SK-N-DZ (cell line): ENCODE measurements around the gene SOCS3.

Source experiments
- DNase-seq: peaks from one replicate; pipeline ENCODE4 v3.0.0-alpha.2; 2015; ENCODE audit warnings: low spot score

SOCS3 gene

DNA sequence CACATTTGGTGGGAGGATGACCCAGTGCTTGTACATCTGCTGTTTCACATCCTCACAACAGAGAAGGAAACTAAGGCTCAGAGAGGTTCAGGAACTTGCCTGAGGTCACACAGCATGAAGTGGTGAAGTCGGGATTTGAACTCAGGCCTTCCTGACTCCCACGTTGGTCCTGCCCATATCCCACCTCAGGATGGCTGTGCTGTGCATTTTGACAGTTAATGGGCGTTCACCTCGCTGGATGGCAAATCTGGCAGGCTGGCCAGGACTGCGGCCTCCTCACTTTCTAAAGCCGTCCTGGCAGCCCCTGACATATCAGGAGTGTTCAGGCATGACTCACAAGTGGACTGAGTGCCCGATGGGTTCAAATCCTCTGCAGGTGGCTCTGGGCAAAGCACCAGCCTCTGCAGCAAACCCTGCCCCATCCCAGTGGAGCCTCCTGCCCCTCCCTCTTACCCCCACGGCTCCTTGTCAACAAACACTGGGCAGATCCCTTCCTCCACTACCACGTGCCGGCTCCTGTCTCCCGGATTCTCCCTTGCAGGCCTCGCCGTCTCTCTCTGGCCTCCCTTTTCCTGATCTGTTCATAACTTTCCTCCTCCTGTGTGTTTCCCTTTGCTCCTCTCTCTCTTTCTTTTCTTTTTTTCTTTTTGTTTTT is 29.2 kb downstream of the SOCS3 start:
- no peak for DNase-seq

DNA sequence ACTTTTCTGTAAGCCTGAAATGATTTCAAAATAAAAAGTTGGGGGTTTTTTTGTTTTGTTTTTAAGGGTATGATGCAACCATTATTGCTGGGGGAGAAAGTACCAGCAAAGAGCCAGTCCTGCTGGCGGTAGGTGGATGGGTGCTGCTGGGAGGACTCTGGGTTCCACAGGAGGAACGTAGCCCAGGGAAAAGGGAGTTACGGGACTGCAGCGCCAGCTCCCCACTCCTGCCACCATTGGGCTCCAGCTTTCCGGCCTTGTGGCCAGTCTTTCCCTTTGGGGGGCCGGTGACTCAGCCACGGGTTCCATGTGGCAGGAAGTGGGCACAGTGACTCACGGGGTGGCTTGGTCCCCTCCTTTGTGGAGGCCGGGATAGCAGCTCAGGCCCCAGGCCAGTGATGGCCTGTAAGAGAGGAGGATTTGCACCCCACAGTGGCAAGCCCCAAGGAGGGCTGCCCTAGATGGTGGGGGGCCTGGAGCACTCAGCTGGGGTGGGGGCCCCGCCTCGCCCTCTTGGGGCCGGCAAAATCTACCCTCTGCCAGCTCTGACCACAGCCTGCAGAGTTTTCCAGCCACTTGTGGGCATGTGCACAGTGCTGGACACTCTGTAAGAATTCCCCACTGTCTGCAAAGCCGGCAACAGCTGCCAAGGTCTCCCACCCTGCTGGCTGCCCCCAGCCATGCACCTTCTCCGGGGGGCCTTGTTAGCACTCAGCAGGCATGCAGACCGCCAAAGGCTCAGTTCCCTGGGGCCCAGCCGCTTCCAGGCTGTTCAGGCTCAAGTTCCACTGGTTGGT is 30.4 kb downstream of the SOCS3 start:
- DNase-seq, result no peak

- DNase-seq, result no peak
Observed at GRCh38 chr17:78327880-78328279, 32.0 kb downstream of the SOCS3 start.

GRCh38 chr17:78325076-78325687 is 34.7 kb downstream of the SOCS3 start:
- no peak for DNase-seq

- DNase-seq, result no peak
Observed at GRCh38 chr17:78324391-78325075, 35.3 kb downstream of the SOCS3 start.

GRCh38 chr17:78323826-78324390 is 36.0 kb downstream of the SOCS3 start:
- DNase-seq, result no peak

- DNase-seq, result no peak
Observed at GRCh38 chr17:78322858-78323455, 36.9 kb downstream of the SOCS3 start.

- DNase-seq, result no peak
Observed at GRCh38 chr17:78322327-78322857, 37.5 kb downstream of the SOCS3 start.

DNA sequence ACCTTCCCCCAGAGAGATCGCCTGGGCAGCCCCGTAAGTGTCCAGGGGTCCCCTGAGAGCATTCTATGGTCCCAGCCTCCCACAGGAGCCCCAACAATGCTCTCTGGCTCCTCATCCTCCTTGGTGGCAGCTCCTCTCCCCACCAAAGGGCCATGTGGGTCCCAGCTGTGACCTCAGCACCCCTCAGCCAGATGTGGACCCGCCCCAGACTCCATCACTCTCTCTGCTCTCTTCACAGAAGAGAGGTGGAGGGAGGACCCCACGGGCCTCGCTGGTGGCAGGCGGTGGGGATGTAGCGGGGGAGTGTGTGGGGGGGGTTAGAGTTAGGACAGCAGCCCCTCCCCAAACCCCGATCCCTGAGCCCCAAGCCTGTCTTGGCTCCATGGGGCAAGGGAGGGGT is 41.0 kb downstream of the SOCS3 start:
- no peak for DNase-seq

- no peak for DNase-seq
Observed at GRCh38 chr17:78318407-78318806, 41.5 kb downstream of the SOCS3 start.

- no peak for DNase-seq
Observed at GRCh38 chr17:78317794-78318400, 42.0 kb downstream of the SOCS3 start.

- no peak for DNase-seq
Observed at GRCh38 chr17:78316867-78317789, 42.7 kb downstream of the SOCS3 start.

DNA sequence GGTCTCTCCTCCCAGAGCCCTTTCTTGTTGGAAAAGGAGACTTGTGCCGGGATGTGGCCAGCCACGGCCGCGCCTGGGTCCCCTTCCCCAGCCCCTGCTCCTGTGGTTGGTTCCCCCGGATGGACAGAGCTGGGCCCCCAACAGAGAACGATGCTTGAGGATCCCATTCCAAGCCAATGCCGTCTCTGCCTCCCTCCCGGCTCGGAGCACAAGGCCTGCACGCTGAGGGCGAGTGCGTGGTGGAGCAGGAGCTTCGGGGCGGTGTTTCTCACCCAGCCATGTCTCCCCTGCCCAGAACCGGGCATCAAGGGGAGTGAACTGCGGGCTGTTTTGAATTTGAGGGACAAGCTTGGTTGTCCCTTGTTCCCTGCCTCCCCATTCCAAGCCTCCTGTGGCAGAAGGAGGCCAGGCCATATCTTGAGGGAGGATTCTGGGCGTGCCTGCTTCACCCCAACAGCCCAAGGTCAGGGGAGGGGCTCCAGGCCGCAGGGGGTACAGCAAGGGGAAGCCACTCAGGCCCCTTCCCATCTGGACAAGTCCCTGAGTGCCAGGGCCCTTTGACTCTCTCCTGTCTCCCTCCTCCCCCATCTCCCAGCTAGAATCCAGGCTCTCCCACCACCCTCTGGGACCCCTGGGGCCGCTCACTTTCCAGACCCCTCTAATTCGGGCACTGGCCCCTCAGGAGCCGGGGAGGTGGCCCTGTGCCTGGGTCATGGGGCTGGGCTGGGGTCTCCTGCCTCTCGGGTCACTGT is 43.6 kb downstream of the SOCS3 start:
- DNase-seq, result no peak

DNA sequence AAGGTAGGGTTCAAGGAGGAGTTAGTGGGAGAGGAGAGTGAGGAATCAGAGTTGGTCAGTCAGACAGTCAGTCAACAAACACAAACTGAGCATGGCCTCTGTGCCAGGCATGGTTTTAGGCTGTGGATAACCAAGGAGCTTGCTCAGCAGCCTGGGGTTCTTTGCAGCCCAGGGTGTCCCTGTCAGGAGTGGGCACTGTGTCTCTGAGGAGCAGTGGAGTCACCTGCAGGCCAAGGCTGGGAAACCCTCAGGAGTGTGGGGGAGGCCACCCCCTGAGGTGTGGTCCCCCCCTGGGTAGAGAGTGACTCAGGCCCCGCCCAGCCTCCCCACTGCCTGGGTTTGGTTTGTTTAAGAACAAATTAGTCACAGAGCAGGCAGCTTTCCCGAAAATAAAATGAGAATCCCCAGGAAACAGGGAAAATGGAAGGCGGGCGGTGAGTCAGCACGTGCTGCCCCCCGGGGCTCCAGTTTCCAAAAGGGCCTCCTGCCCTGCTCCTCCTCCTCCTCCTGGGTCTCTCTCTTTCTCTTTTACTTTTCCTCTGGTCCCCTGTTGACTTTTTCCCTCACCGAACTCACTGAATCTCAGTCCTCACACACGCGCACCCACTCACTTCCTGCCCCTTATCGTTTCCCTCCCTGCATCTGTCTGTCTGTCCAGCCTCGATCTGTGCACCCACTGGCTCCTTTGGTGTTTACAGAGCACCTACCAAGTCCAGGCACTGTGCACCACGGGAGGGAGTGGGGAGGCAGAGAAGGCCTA is 44.3 kb downstream of the SOCS3 start:
- no peak for DNase-seq

- no peak for DNase-seq
Observed at GRCh38 chr17:78314683-78315354, 45.1 kb downstream of the SOCS3 start.

GRCh38 chr17:78313735-78314648 is 45.9 kb downstream of the SOCS3 start:
- DNase-seq, result no peak
